MM.1S (cell line): ENCODE measurements around the gene TMEM131.

Source experiments
- EZH2 ChIP-seq: fragments of 300-600 bp; sonication (generic); optimal IDR thresholded peaks from 2 replicates; pipeline ENCODE3; 2017; ENCODE audit warnings: low read depth, mild to moderate bottlenecking, antibody characterized with exemption, low read length, mixed read lengths
- EZH2phosphoT487 ChIP-seq: fragments of 300-600 bp; sonication (generic); IDR thresholded peaks from 2 replicates; pipeline ENCODE4 v1.6.1; 2018; ENCODE audit warnings: antibody characterized with exemption, low read length
- TF ChIP-seq, protein P1 (sequence below): fragments of 300-600 bp; sonication (generic); IDR thresholded peaks from 2 replicates; pipeline ENCODE4 v1.5.1; 2016; ENCODE audit warnings: antibody characterized with exemption, low read length, mixed read lengths

DNA sequence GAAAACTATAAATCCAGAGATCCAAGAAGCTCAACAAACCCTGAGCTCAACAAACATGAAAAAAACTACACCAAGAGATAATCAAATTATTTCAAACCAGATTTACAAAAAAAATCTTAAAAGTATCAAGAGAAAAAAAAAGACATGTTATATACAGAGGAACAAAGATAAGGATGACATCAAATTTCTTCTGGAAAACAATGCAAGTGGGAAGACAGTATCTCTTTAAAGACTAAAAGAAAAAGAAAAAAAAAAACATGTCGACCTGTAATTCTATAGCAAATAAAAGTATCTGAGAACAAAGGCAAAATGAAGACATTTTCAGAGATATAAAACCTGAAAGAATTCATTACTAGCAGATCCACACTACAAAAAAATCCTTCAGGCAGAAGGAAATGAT lies 21.3 kb downstream of the TMEM131 start:
- TF ChIP-seq, protein P1, sequence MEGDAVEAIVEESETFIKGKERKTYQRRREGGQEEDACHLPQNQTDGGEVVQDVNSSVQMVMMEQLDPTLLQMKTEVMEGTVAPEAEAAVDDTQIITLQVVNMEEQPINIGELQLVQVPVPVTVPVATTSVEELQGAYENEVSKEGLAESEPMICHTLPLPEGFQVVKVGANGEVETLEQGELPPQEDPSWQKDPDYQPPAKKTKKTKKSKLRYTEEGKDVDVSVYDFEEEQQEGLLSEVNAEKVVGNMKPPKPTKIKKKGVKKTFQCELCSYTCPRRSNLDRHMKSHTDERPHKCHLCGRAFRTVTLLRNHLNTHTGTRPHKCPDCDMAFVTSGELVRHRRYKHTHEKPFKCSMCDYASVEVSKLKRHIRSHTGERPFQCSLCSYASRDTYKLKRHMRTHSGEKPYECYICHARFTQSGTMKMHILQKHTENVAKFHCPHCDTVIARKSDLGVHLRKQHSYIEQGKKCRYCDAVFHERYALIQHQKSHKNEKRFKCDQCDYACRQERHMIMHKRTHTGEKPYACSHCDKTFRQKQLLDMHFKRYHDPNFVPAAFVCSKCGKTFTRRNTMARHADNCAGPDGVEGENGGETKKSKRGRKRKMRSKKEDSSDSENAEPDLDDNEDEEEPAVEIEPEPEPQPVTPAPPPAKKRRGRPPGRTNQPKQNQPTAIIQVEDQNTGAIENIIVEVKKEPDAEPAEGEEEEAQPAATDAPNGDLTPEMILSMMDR = no peak
- no peak for TF ChIP-seq EZH2phosphoT487
- no peak for TF ChIP-seq EZH2
